HepG2 (cell line): ENCODE data around the gene PFKM. TPM values are rescaled to one million over a fixed set of nuclear protein-coding genes. Genes with fewer than 3 reads are reported as not detected.

Experiments
- GMEB1 ChIP-seq: sonication (generic); formaldehyde crosslinking; IDR thresholded peaks from 2 replicates; pipeline ENCODE4 v1.5.1; 2020; ENCODE audit warnings: missing genetic modification reagents, mild to moderate bottlenecking, borderline replicate concordance
- HBP1 ChIP-seq: IDR thresholded peaks from 2 replicates; pipeline ENCODE4 v1.6.1; 2016; ENCODE audit warnings: low read depth, control low read depth
- HNRNPLL ChIP-seq: fragments of 200-400 bp; formaldehyde crosslinking; IDR thresholded peaks from 2 replicates; pipeline ENCODE4 v1.6.1; 2017; ENCODE audit warnings: mild to moderate bottlenecking, low read depth, low read length; ENCODE audit not compliant: poor library complexity, severe bottlenecking
- KLF12 ChIP-seq: sonication (generic); formaldehyde crosslinking; IDR thresholded peaks from 2 replicates; pipeline ENCODE4 v1.4.0; 2020; ENCODE audit warnings: missing genetic modification reagents, borderline replicate concordance
- KLF15 ChIP-seq: sonication (generic); formaldehyde crosslinking; IDR thresholded peaks from 2 replicates; pipeline ENCODE4 v1.8.1; 2023; ENCODE audit warnings: borderline replicate concordance, mild to moderate bottlenecking, inconsistent platforms, missing genetic modification reagents, mixed read lengths
- MLLT10 ChIP-seq: sonication (generic); formaldehyde crosslinking; IDR thresholded peaks from 2 replicates; pipeline ENCODE4 v1.4.0; 2020; ENCODE audit warnings: missing genetic modification reagents
- SMC3 ChIP-seq: IDR thresholded peaks from 2 replicates; pipeline ENCODE4 v1.6.1; 2011; ENCODE audit warnings: low read length, improper control_type of control experiment
- YY1 ChIP-seq: IDR thresholded peaks from 2 replicates; pipeline ENCODE4 v1.6.1; 2011; ENCODE audit warnings: low read length, low read depth, moderate library complexity, mild to moderate bottlenecking; ENCODE audit not compliant: insufficient read depth, insufficient replicate concordance
- ZBTB25 ChIP-seq: IDR thresholded peaks from 2 replicates; pipeline ENCODE4 v1.6.1; 2018; ENCODE audit warnings: missing genetic modification reagents
- ZNF33B ChIP-seq: sonication (generic); formaldehyde crosslinking; IDR thresholded peaks from 2 replicates; pipeline ENCODE4 v1.5.1; 2020; ENCODE audit warnings: mild to moderate bottlenecking, missing genetic modification reagents
- ZNF670 ChIP-seq: sonication (generic); formaldehyde crosslinking; IDR thresholded peaks from 2 replicates; pipeline ENCODE4 v1.8.0; 2022; ENCODE audit warnings: mild to moderate bottlenecking, missing genetic modification reagents, borderline replicate concordance
- ZNF703 ChIP-seq: sonication (generic); formaldehyde crosslinking; IDR thresholded peaks from 2 replicates; pipeline ENCODE4 v1.5.1; 2020; ENCODE audit warnings: missing genetic modification reagents, mild to moderate bottlenecking, moderate library complexity, borderline replicate concordance
- ZNF770 ChIP-seq: sonication (generic); formaldehyde crosslinking; IDR thresholded peaks from 2 replicates; pipeline ENCODE4 v1.5.0; 2020; ENCODE audit warnings: mild to moderate bottlenecking, missing genetic modification reagents
- polyA plus RNA-seq, 8 experiments: library from polyadenylated mRNA; depleted of rRNA in 3 of 8; stranded (reverse) in 7 of 8; unstranded in 1 of 8; fragments of >200 nt; fragmentation: Illumina TruSeq in 4 of 8; extraction: Trizol in 4 of 8; gene quantifications; 2 replicates each; pipeline versions ENCODE4 v1.2.1 to v1.2.3, GENCODE V29; 2011 to 2016; ENCODE audit warnings: low read depth in 4 of 8, missing spikeins in 1 of 8, mixed read lengths in 1 of 8; ENCODE audit not compliant: insufficient read depth in 1 of 8
- total RNA-seq, 5 experiments: library from RNA; depleted of rRNA; stranded (reverse); fragments of >200 nt; fragmentation: Illumina TruSeq; extraction: Trizol; gene quantifications; 2 replicates each; pipeline ENCODE4 v1.2.3, GENCODE V29; 2016; ENCODE audit warnings: low read depth in 1 of 5
- TF ChIP-seq, protein P1 (sequence below): sonication (generic); formaldehyde crosslinking; IDR thresholded peaks from 2 replicates; pipeline ENCODE4 v1.5.1; 2020; ENCODE audit warnings: mild to moderate bottlenecking, missing genetic modification reagents, borderline replicate concordance
- TF ChIP-seq, protein P2 (sequence below): IDR thresholded peaks from 2 replicates; pipeline ENCODE4 v1.6.1; 2016; ENCODE audit warnings: low read depth, borderline replicate concordance
- TF ChIP-seq, protein P3 (sequence below): sonication (generic); formaldehyde crosslinking; IDR thresholded peaks from 2 replicates; pipeline ENCODE4 v1.4.0; 2020; ENCODE audit warnings: missing genetic modification reagents, borderline replicate concordance

PFKM gene
- total and polyA plus RNA-seq, 2 of the 13 experiments (the other 11 are each of a cell fraction or from before 2014, with no cell fraction given), result 1.9 to 2.4 TPM

DNA sequence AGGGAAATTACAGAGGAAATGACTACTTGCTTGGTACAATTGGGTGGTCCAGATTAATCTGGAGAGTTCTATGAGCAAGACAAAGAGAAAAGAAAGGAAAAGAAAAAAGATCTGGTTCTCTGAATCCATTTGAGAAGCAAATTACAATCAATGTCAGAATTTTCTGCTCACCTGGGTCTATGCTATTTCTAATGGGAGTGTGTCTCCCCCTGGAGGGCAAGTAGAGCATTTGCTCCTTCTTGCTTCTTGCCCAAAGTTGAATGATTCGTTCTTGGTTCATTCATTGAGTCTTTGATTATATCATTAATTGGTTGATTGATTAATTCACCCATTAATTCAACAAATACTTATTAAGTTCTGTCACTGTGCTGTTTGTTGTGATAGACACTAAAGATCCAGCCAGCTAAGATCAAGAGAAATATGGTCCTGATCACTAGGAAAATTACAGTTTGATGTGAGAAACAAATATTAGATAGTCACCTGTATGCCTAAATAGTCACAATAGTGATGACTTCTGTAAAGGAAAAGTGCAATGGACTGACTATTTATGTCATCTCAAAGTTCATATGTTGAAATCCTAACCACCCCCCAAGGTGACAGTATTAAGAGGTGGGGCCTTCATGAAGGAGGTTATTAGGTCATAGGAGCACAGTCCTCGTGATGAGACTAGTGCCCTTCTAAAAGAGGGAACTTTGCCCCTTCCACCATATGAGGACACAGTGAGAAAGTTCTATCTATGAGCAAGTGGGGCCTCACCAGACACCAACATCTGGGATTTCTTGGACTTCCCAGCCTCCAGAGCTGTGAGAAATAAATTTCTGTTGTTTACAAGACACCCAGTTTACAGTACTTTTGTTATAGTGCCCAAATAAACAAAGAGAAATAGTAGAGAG is 46.2 kb downstream of the PFKM start (continued):
- TF ChIP-seq GMEB1 (CRISPR knock-in tag) (no peak), ZNF670 (no peak), ZNF703 (CRISPR knock-in tag) (no peak), HBP1 (no peak), SMC3 (peak; percentile 78; the same call in 1 of the 2 replicates), YY1 (no peak), ZBTB25 (0 out of 2 replicates have a peak, but pooled peaks have one; percentile 29), KLF12 (CRISPR knock-in tag) (no peak), HNRNPLL (no peak), ZNF33B (CRISPR knock-in tag) (no peak), KLF15 (CRISPR knock-in tag) (no peak), ZNF770 (CRISPR knock-in tag) (no peak), MLLT10 (CRISPR knock-in tag) (no peak)
- TF ChIP-seq, protein P1, sequence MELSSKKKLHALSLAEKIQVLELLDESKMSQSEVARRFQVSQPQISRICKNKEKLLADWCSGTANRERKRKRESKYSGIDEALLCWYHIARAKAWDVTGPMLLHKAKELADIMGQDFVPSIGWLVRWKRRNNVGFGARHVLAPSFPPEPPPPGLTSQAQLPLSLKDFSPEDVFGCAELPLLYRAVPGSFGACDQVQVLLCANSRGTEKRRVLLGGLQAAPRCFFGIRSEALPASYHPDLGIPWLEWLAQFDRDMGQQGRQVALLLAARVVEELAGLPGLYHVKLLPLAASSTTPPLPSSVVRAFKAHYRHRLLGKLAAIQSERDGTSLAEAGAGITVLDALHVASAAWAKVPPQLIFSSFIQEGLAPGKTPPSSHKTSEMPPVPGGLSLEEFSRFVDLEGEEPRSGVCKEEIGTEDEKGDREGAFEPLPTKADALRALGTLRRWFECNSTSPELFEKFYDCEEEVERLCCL (CRISPR knock-in tag), result no peak
- TF ChIP-seq, protein P2, sequence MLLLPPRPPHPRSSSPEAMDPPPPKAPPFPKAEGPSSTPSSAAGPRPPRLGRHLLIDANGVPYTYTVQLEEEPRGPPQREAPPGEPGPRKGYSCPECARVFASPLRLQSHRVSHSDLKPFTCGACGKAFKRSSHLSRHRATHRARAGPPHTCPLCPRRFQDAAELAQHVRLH (CRISPR knock-in tag), result no peak
- TF ChIP-seq, protein P3, sequence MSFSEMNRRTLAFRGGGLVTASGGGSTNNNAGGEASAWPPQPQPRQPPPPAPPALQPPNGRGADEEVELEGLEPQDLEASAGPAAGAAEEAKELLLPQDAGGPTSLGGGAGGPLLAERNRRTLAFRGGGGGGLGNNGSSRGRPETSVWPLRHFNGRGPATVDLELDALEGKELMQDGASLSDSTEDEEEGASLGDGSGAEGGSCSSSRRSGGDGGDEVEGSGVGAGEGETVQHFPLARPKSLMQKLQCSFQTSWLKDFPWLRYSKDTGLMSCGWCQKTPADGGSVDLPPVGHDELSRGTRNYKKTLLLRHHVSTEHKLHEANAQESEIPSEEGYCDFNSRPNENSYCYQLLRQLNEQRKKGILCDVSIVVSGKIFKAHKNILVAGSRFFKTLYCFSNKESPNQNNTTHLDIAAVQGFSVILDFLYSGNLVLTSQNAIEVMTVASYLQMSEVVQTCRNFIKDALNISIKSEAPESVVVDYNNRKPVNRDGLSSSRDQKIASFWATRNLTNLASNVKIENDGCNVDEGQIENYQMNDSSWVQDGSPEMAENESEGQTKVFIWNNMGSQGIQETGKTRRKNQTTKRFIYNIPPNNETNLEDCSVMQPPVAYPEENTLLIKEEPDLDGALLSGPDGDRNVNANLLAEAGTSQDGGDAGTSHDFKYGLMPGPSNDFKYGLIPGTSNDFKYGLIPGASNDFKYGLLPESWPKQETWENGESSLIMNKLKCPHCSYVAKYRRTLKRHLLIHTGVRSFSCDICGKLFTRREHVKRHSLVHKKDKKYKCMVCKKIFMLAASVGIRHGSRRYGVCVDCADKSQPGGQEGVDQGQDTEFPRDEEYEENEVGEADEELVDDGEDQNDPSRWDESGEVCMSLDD (CRISPR knock-in tag), result no peak
